H7 (cell line): Measurements from ENCODE around the gene PRIMA1. TPM values are rescaled to one million over a fixed set of nuclear protein-coding genes. Genes with fewer than 3 reads are reported as not detected.

ENCODE experiments used
- DNase-seq: peaks from one replicate; pipeline ENCODE4 v3.0.0; 2012
- H3K27me3 ChIP-seq: 2 replicates; pipeline ENCODE4 v1.6.0; 2011; ENCODE audit warnings: mild to moderate bottlenecking, low read length; ENCODE audit not compliant: control insufficient read depth, insufficient read depth
- H3K36me3 ChIP-seq: replicated peaks from 2 replicates; pipeline ENCODE4 v1.5.1; 2011; ENCODE audit warnings: low read length; ENCODE audit not compliant: control insufficient read depth, insufficient read depth
- H3K4me3 ChIP-seq: 2 replicates; pipeline ENCODE4 v1.5.1; 2011; ENCODE audit warnings: low read depth, mild to moderate bottlenecking, control low read depth, low read length, moderate library complexity; ENCODE audit not compliant: insufficient read depth
- total RNA-seq: library from RNA; depleted of rRNA; stranded (reverse); fragments of >200 nt; shearing (Covaris generic); gene quantifications from 2 replicates; pipeline ENCODE4 v1.2.3, GENCODE V29; 2014

PRIMA1 gene
- total RNA-seq, 1 experiment from 2014 or later = 1.4 TPM

- no peak overlapping the region for H3K4me3 ChIP-seq
- H3K36me3 ChIP-seq = no peaks in the 10 kb centered on the region
Observed at GRCh38 chr14:93753647-93754046, 34.6 kb downstream of the PRIMA1 start.

GRCh38 chr14:93752980-93753561, 35.2 kb downstream of the PRIMA1 start:
- DNase-seq = no peak
- H3K4me3 ChIP-seq = no peak overlapping the region
- no peaks in the 10 kb centered on the region for H3K36me3 ChIP-seq
- no peaks in the 10 kb centered on the region for H3K27me3 ChIP-seq

More at GRCh38 chr14:93753647-93754046, 34.6 kb downstream of the PRIMA1 start:
- H3K27me3 ChIP-seq = no peaks in the 10 kb centered on the region
- DNase-seq = no peak

DNA sequence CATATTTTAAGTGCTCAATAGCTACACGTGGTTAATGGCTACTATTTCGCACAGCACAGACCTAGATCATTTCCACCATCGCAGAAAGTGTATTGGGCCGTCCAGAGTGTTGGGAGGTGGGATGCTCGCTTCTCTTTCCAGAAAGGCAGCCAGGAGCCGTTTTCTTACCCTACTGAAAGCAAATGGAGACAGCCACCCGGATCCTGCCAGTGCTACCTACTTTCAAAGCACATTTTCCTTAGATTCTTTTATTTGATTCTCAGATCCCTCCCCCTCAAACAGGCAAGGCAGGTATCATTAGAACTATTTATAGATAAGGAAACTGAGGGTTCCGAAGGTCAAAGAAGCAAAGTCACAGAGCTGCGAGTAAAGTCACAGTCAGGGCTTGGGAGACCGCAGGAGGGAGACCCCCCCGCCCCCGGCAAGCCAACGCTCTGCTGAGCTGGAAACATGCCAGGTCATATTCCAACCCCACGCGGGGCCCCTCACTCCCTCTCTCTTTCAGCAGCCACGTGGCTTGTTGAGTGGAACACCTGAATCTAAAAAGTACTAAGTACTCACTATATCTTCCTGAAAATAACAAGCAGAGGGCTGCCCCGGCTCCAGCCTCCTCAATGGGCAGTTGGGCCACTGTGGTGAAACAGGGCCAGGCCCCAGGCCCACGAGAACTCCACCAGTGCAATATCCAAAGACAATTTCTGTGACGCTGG, 36.2 kb downstream of the PRIMA1 start:
- no peak for DNase-seq
- Histone ChIP-seq H3K27me3 (no peaks in the 10 kb centered on the region), H3K4me3 (no peak overlapping the region), H3K36me3 (no peaks in the 10 kb centered on the region)

DNA sequence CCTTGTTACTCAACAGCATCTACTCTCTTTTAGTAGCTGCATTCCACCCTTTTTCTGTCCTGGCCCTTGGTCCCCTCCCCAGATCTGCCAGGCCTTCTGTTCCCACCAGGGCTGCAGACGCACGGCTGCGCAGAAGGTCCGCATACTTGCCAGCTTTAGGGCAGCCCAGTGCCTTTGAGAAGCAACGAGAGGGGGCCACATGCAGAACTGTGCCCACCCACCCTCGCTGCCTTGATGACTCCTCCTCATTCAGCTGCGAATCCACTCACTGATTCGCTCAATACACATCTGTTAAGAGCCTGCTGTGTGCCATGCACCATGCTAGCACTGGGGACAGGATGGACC, 39.2 kb downstream of the PRIMA1 start:
- Histone ChIP-seq H3K27me3 (no peaks in the 10 kb centered on the region), H3K4me3 (no peak overlapping the region), H3K36me3 (no peaks in the 10 kb centered on the region)
- no peak for DNase-seq

GRCh38 chr14:93748208-93749075, 39.8 kb downstream of the PRIMA1 start:
- Histone ChIP-seq H3K4me3 (no peak overlapping the region), H3K36me3 (no peaks in the 10 kb centered on the region), H3K27me3 (no peaks in the 10 kb centered on the region)
- no peak for DNase-seq

GRCh38 chr14:93747560-93747959, 40.7 kb downstream of the PRIMA1 start:
- no peak for DNase-seq
- H3K4me3 ChIP-seq = no peak overlapping the region
- H3K27me3 ChIP-seq = no peaks in the 10 kb centered on the region
- no peaks in the 10 kb centered on the region for H3K36me3 ChIP-seq

- Histone ChIP-seq H3K27me3 (no peaks in the 10 kb centered on the region), H3K4me3 (no peak overlapping the region), H3K36me3 (no peaks in the 10 kb centered on the region)
- DNase-seq = no peak
Observed at GRCh38 chr14:93747102-93747501, 41.2 kb downstream of the PRIMA1 start.

DNA sequence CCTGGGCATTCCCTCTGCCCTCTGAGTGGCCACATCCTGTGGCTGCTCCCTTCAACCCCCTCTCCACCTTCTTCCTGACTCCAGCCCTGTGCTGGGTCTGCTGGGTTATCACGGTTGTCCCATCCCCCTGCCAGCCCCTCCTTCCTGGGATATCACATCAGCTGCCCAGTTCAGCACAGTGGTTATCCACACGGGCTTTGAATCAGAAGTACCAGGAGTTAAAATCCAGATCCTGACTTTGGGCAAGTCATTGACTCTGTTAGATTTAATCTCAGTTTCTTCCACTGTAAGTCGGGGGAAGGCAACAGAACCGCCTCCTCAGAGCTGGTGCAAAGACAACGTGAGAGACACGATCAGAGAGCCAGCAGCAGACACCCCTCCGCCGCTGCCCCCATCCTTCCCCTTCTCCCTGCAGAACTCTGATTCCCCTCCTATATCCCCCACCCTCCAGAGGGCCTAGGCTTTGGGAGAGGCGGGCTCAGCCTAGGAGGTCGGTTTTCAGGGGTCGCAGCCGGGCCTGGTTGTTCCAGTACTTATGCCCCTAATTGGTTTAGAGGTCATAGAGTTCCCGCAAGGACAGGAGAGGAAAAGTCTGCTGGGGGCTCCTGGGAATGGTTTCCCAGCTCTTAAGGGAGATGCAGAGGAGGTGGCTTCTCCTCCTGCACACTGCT, 42.5 kb downstream of the PRIMA1 start:
- Histone ChIP-seq H3K36me3 (no peaks in the 10 kb centered on the region), H3K27me3 (no peaks in the 10 kb centered on the region), H3K4me3 (no peak overlapping the region)
- DNase-seq = no peak

DNA sequence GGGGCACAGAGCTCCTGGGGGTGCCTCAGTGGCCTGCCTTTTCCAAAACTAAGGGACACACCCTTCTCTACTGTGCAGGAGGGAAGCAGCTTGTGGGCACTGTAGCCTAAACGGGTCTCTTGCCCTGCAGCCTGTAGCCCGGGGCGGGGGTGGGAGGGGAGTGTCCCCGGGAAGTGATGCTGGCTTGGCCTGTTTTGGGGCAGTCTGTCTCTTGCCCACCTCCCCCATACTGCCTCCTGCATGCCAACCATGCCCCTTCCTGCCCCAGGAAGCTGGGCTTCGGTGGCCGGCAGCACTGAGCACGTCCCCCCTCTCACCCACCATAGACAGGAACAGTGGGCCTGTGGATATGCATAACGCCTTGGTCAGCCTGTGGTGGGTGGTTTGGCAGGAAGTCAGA, 43.4 kb downstream of the PRIMA1 start:
- H3K36me3 ChIP-seq = no peaks in the 10 kb centered on the region
- DNase-seq = no peak
- H3K27me3 ChIP-seq = no peaks in the 10 kb centered on the region
- H3K4me3 ChIP-seq = no peak overlapping the region

DNA sequence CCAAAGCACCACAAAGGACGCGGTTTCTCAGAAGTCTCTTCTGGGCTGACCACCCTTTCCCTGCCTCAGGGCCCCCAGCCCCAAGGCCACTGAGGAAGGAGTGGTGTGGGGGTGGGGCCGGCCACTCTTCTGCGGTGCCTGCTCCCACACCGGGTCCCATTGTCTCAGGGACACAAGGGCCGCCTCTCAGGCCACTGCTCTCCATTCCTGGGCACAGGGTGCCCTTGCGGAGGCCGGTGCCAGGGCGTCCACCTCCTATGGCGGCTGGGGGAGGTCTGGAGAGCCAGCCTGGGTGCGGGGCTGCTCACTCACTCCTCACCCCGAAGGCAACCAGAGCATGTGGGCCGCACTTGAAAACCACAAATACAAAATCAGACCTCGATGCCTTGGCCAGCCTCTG, 44.1 kb downstream of the PRIMA1 start:
- no peak for DNase-seq
- Histone ChIP-seq H3K27me3 (no peaks in the 10 kb centered on the region), H3K4me3 (no peak overlapping the region), H3K36me3 (no peaks in the 10 kb centered on the region)

- H3K4me3 ChIP-seq = no peak overlapping the region
- DNase-seq = no peak
- H3K27me3 ChIP-seq = no peaks in the 10 kb centered on the region
- no peaks in the 10 kb centered on the region for H3K36me3 ChIP-seq
Observed at GRCh38 chr14:93743270-93744060, 44.8 kb downstream of the PRIMA1 start.

DNA sequence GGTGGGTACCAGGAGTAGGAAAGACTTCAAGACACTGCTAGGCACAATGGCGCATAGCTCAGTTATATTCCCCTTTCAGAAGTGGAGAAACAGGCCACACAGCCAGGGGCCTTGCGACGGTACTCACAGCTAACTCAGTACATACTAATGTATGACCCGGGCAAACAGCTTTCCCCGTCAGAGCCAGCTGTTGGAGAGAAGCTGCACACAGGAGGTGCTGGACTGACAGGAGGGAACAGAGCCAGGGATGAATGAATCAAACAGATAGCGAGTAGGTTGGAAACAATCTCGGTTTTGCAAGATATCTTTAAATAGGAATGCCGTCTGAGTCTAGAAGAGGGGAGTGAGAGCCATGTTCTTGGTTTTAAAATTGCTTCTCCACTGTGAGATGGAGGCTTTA, 45.5 kb downstream of the PRIMA1 start:
- DNase-seq = no peak
- Histone ChIP-seq H3K27me3 (no peaks in the 10 kb centered on the region), H3K36me3 (no peaks in the 10 kb centered on the region), H3K4me3 (no peak overlapping the region)

DNA sequence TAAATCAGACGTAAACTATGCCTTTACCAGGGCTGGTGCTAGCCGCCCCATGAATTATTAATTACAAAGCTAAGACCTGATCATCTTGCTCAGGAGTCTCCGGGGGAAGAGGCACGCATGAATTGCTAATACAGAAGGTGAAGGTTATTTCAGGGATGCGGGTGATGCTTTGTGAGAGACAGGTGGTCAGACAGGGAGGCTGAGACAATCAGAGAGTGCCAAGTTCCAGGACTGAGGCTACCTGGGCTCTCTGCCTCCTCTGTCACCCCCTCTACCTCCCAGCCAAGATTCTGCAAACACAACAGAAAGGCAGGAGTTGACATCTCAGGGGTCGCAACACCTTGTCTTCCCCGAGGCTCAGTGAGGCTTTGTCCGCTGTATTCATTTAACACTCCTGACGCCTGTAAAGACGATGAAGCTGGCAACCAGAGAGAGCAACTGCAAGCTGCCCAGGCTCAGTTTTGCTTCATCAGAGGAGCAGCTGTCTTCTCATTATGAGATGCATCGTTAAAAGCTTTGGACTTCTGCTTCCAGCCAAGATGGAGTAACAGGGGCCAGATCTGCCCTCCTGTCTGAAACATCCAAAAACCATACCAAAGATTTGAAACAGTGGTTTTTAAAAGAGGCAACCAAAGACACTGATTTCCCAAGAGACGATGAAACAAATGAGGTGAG, 46.6 kb downstream of the PRIMA1 start:
- Histone ChIP-seq H3K4me3 (no peak overlapping the region), H3K27me3 (no peaks in the 10 kb centered on the region), H3K36me3 (no peaks in the 10 kb centered on the region)
- DNase-seq = no peak

DNA sequence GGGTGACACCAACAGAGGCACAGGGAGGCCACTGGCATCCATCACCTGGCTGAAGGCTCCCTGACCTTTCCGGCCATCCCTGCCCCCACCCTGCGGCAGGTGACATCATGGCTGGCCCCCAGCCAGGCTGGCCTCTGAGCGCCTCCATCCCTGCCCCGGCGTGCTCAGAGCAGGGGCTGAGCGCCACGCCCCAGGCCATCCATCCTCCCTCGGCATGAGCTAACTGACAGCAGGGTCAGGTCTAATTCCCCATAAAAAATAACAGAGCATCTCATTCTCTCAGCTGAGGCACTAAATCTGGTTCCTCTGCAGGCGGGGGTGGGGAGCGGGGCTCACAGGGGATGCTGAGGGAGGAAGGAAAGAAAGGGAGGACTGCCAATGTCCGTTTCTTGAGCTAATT, 50.7 kb downstream of the PRIMA1 start:
- Histone ChIP-seq H3K27me3 (no peaks in the 10 kb centered on the region), H3K36me3 (no peaks in the 10 kb centered on the region)

More for the DNA sequence above, 50.7 kb downstream of the PRIMA1 start:
- DNase-seq = no peak
- no peak overlapping the region for H3K4me3 ChIP-seq
